Activated naive CD8-positive, alpha-beta T cell (primary cell): ENCODE data around the gene DRICH1.
"Not testable (repeated sequence)": the region's sequence is repeated elsewhere in the genome, so short reads cannot be mapped to it uniquely, and the experiment has no call there.

Experiments used
- H3K27ac Mint-ChIP-seq: one replicate; pipeline ENCODE4 v1.8.0; 2021; ENCODE audit warnings: mixed read lengths
- H3K27me3 Mint-ChIP-seq: one replicate; pipeline ENCODE4 v1.8.0; 2021; ENCODE audit warnings: mixed read lengths
- H3K36me3 Mint-ChIP-seq: one replicate; pipeline ENCODE4 v1.8.0; 2021; ENCODE audit warnings: mixed read lengths
- H3K4me1 Mint-ChIP-seq: one replicate; pipeline ENCODE4 v1.8.0; 2021; ENCODE audit warnings: low read depth, mixed read lengths
- H3K4me3 Mint-ChIP-seq: one replicate; pipeline ENCODE4 v1.8.0; 2021; ENCODE audit warnings: mild to moderate bottlenecking, mixed read lengths
- H3K9me3 Mint-ChIP-seq: one replicate; pipeline ENCODE4 v1.8.0; 2021; ENCODE audit warnings: low read depth, mixed read lengths

DRICH1 gene

GRCh38 chr22:23660381-23660780 lies 28.3 kb upstream of the DRICH1 start:
- not testable (repeated sequence) for H3K4me1 Mint-ChIP-seq, H3K4me3 Mint-ChIP-seq, H3K27ac Mint-ChIP-seq, H3K9me3 Mint-ChIP-seq, H3K27me3 Mint-ChIP-seq
- peaks cover 11% of the 10 kb centered on the region for H3K36me3 Mint-ChIP-seq

GRCh38 chr22:23657727-23658126 lies 25.6 kb upstream of the DRICH1 start:
- no peak overlapping the region for H3K27ac Mint-ChIP-seq

GRCh38 chr22:23655891-23656475 lies 23.9 kb upstream of the DRICH1 start:
- Mint-ChIP-seq H3K4me1 (no peaks in the 10 kb centered on the region), H3K4me3 (no peak overlapping the region), H3K36me3 (peaks cover 4% of the 10 kb centered on the region), H3K27ac (no peak overlapping the region), H3K27me3 (no peaks in the 10 kb centered on the region), H3K9me3 (no peaks in the 10 kb centered on the region)

More at GRCh38 chr22:23657727-23658126, 25.6 kb upstream of the DRICH1 start:
- Mint-ChIP-seq H3K4me3 (no peak overlapping the region), H3K9me3 (no peaks in the 10 kb centered on the region), H3K27me3 (no peaks in the 10 kb centered on the region), H3K36me3 (peaks cover 7% of the 10 kb centered on the region), H3K4me1 (no peaks in the 10 kb centered on the region)

GRCh38 chr22:23652711-23653110 lies 20.6 kb upstream of the DRICH1 start:
- Mint-ChIP-seq H3K4me1 (no peaks in the 10 kb centered on the region), H3K27ac (no peak overlapping the region), H3K36me3 (peaks cover 2% of the 10 kb centered on the region)

GRCh38 chr22:23652286-23652685 lies 20.2 kb upstream of the DRICH1 start:
- Mint-ChIP-seq H3K27ac (no peak overlapping the region), H3K36me3 (peaks cover 2% of the 10 kb centered on the region), H3K4me1 (no peaks in the 10 kb centered on the region), H3K4me3 (no peak overlapping the region), H3K27me3 (no peaks in the 10 kb centered on the region), H3K9me3 (no peaks in the 10 kb centered on the region)

More at GRCh38 chr22:23652711-23653110, 20.6 kb upstream of the DRICH1 start:
- Mint-ChIP-seq H3K9me3 (no peaks in the 10 kb centered on the region), H3K27me3 (no peaks in the 10 kb centered on the region), H3K4me3 (no peak overlapping the region)

- H3K9me3 Mint-ChIP-seq: no peaks in the 10 kb centered on the region
- peaks cover 2% of the 10 kb centered on the region for H3K36me3 Mint-ChIP-seq
- H3K27me3 Mint-ChIP-seq: no peaks in the 10 kb centered on the region
- no peaks in the 10 kb centered on the region for H3K4me1 Mint-ChIP-seq
- H3K27ac Mint-ChIP-seq: no peak overlapping the region
- no peak overlapping the region for H3K4me3 Mint-ChIP-seq
Observed at GRCh38 chr22:23651676-23652075, 19.6 kb upstream of the DRICH1 start.

GRCh38 chr22:23649071-23649501 lies 17.0 kb upstream of the DRICH1 start:
- Mint-ChIP-seq H3K27ac (no peak overlapping the region), H3K9me3 (no peaks in the 10 kb centered on the region), H3K4me1 (no peaks in the 10 kb centered on the region), H3K4me3 (no peak overlapping the region), H3K36me3 (peaks cover 2% of the 10 kb centered on the region), H3K27me3 (no peaks in the 10 kb centered on the region)

GRCh38 chr22:23646526-23646925 lies 14.4 kb upstream of the DRICH1 start:
- not testable (repeated sequence) for H3K27me3 Mint-ChIP-seq, H3K27ac Mint-ChIP-seq

GRCh38 chr22:23640206-23640605 lies 8.1 kb upstream of the DRICH1 start:
- H3K9me3 Mint-ChIP-seq, H3K27me3 Mint-ChIP-seq, H3K27ac Mint-ChIP-seq, H3K4me3 Mint-ChIP-seq, H3K4me1 Mint-ChIP-seq: not testable (repeated sequence)
- H3K36me3 Mint-ChIP-seq: peaks cover 11% of the 10 kb centered on the region

More at GRCh38 chr22:23646526-23646925, 14.4 kb upstream of the DRICH1 start:
- not testable (repeated sequence) for H3K36me3 Mint-ChIP-seq, H3K4me1 Mint-ChIP-seq, H3K9me3 Mint-ChIP-seq, H3K4me3 Mint-ChIP-seq

- H3K36me3 Mint-ChIP-seq: peaks cover 11% of the 10 kb centered on the region
- H3K4me1 Mint-ChIP-seq: no peaks in the 10 kb centered on the region
- H3K27me3 Mint-ChIP-seq: no peaks in the 10 kb centered on the region
- no peak overlapping the region for H3K27ac Mint-ChIP-seq
- no peak overlapping the region for H3K4me3 Mint-ChIP-seq
- H3K9me3 Mint-ChIP-seq: no peaks in the 10 kb centered on the region
Observed at GRCh38 chr22:23639661-23640060, 7.5 kb upstream of the DRICH1 start.

GRCh38 chr22:23638611-23639010 lies 6.5 kb upstream of the DRICH1 start:
- peaks cover 14% of the 10 kb centered on the region for H3K36me3 Mint-ChIP-seq
- no peaks in the 10 kb centered on the region for H3K27me3 Mint-ChIP-seq
- H3K27ac Mint-ChIP-seq: no peak overlapping the region
- H3K4me3 Mint-ChIP-seq: no peak overlapping the region
- H3K4me1 Mint-ChIP-seq: no peaks in the 10 kb centered on the region
- no peaks in the 10 kb centered on the region for H3K9me3 Mint-ChIP-seq

GRCh38 chr22:23635291-23635690 lies 3.2 kb upstream of the DRICH1 start:
- not testable (repeated sequence) for H3K27ac Mint-ChIP-seq, H3K9me3 Mint-ChIP-seq

GRCh38 chr22:23628056-23628743 lies 3.9 kb downstream of the DRICH1 start:
- not testable (repeated sequence) for H3K36me3 Mint-ChIP-seq, H3K4me3 Mint-ChIP-seq, H3K27ac Mint-ChIP-seq, H3K9me3 Mint-ChIP-seq, H3K4me1 Mint-ChIP-seq, H3K27me3 Mint-ChIP-seq

More at GRCh38 chr22:23635291-23635690, 3.2 kb upstream of the DRICH1 start:
- not testable (repeated sequence) for H3K4me1 Mint-ChIP-seq, H3K27me3 Mint-ChIP-seq, H3K4me3 Mint-ChIP-seq, H3K36me3 Mint-ChIP-seq

GRCh38 chr22:23627401-23628055 lies 4.6 kb downstream of the DRICH1 start:
- not testable (repeated sequence) for H3K27ac Mint-ChIP-seq, H3K27me3 Mint-ChIP-seq, H3K4me3 Mint-ChIP-seq, H3K36me3 Mint-ChIP-seq, H3K4me1 Mint-ChIP-seq, H3K9me3 Mint-ChIP-seq

- H3K9me3 Mint-ChIP-seq: no peaks in the 10 kb centered on the region
- H3K36me3 Mint-ChIP-seq: peaks cover 6% of the 10 kb centered on the region
- H3K4me3 Mint-ChIP-seq: no peak overlapping the region
- no peaks in the 10 kb centered on the region for H3K4me1 Mint-ChIP-seq
- H3K27ac Mint-ChIP-seq: no peak overlapping the region
- no peaks in the 10 kb centered on the region for H3K27me3 Mint-ChIP-seq
Observed at GRCh38 chr22:23626286-23626975, 5.7 kb downstream of the DRICH1 start.
